ENCODE results near the gene FRY. TPM values are rescaled to one million over a fixed set of nuclear protein-coding genes. Genes with fewer than 3 reads are reported as not detected.

Gene FRY
- total RNA-seq, 1 donor from 2014 or later: 153 TPM

DNA sequence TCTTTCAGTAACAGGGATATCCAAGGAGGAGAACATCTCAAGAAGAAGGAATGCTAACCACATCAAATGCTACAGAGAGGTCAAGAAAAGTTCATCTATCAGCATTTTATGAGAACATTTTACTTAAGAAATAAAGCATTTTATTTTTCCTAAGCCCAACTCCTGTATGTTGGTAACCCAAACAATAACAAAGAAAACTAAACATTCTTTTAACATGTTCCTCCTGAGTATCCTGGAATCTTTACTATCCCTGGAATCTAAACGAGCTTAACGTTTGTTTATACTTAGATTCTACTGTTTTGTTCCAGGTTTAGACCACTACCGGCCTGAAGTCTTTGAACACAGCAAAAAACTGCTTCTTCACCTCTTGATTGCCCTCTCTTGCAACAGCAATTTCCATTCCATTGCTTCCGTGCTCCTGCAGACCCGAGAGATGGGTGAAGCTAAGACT lies 193.9 kb downstream of the FRY start:
- intact Hi-C loops (cut with micrococcal nuclease): no loop called here

DNA sequence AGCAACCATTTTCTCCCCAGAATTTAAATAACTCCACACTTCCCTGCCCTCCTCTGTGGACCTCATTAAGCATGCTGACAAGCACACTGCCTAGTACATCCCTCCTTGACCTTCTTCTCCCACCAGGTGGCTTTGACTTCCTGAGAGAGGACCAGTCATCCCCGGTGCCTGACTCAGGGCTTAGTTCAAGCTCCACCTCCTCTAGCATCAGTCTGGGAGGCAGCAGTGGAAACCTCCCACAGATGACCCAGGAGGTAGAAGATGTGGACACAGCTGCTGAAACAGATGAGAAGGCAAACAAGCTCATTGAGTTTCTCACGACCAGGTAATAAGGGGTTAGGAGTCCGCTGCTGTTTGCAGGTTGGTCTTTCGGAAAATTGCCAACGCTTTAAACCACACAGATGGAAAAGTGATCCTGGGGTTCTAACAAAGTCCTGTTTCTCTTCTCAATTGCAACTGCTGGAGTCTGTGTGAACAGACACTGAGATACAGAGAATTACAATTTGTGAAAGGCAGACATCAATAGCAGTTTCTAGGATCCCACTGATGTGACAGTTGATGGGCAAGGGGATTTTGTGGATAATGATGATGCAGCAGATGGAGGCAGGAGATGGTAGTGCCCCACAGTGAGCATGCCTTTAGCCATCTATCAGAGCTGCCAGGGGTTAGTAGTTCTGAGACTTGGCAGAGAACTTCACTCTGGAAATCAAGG lies 196.9 kb downstream of the FRY start:
- no peak for ATAC-seq
- no peak for DNase-seq
- intact Hi-C loops (cut with micrococcal nuclease): no loop called here

More for the DNA sequence above, 193.9 kb downstream of the FRY start:
- no peak for ATAC-seq
- DNase-seq: no peak

DNA sequence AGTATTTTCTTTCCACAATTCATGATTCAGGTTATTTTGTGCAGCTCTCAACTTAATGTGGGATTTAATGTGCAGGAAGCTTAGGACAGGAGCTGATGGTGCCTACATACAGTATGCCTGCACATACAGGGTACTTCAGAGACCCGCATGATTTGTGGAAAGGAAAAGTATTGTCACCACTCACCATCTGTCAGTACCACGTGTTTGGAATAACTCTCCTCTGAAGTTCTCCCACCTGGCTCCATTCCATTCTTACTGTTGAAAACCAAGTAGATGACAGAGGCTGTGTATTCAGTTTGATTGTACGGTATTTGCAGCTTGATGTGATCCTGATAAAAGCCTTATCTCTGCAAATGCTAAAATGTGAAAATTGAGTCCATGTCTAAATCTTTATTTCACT lies 197.9 kb downstream of the FRY start:
- intact Hi-C loops (cut with micrococcal nuclease): no loop called here
- ATAC-seq (peak; percentile 72), DNase-seq (no peak)

DNA sequence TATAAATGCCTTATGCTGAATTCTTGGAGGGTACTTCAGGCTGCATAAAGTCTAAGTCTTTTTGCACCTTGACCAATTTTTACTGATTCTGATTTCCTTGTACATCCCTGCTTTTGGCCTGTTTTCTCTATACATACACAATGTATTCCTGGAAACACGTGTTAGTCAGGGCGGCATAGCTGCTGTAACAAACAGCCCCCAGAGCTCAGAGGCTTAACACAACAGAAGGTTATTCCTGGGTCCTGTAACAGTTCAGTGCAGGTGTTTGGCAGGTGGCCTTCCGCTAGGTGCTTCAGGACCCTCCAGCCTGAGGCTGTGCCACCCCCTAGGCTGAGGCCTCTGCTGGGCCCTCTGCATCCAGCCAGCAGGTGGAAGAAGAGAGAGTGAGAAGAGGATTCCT lies 200.7 kb downstream of the FRY start:
- DNase-seq: no peak
- ATAC-seq: no peak
- intact Hi-C loops (cut with micrococcal nuclease): no loop called here

DNA sequence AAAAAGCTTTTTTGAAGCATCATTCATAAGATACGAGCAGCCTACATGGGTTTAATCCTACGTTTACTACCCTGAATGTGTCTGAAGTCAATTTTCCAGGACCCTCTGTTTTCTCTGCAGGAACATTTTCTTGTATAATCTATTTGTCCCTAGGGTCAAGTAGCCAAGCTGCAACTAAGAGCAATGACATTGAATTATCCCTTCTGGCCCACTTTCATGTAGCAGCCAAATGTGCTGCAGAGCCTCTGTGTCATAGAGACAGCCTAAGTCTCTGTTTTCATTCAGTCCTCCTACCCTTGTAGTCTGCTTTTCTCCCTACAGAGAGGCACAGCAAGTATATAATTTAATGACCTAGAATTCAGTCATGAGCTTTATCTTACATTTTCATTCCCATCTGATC lies 201.5 kb downstream of the FRY start:
- intact Hi-C loops (cut with micrococcal nuclease): no loop called here
- ATAC-seq (peak; percentile 70), DNase-seq (no peak)

DNA sequence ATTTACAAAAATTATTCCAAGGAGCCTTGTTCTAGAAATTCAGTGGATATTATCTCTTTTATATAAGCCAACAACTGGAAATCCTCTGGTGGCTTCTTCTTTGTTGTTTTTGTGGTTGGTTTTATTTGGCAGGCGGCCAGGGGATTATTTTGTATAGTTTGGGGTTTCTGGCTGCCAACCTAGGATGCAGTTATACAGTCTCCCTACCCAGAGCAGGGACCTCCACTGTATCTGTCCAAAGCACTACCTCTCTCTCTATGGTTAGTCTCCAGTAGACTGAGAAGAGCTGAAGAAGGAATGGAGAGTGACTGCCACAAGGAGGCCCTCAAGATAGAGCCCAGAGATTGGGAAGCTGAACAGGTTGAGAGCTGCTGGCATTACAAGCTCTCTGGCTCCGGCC lies 203.3 kb downstream of the FRY start:
- DNase-seq (no peak), ATAC-seq (peak; percentile 37)
- intact Hi-C loops (cut with micrococcal nuclease): no loop called here

DNA sequence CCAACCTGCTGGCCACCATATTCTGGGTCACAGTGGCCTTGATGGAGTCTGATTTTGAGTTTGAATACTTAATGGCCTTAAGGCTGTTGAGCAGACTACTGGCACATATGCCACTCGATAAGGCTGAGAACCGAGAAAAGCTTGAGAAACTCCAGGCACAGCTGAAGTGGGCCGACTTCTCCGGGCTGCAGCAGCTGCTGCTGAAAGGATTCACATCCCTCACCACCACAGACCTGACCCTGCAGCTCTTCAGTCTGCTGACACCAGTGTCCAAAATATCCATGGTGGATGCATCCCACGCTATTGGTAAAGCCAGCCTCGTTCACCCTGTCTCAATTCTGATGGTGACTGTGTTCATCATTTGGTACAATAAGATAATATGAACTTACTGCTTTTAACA lies 206.1 kb downstream of the FRY start:
- ATAC-seq (no peak), DNase-seq (no peak)
- intact Hi-C loops (cut with micrococcal nuclease): no loop called here

DNA sequence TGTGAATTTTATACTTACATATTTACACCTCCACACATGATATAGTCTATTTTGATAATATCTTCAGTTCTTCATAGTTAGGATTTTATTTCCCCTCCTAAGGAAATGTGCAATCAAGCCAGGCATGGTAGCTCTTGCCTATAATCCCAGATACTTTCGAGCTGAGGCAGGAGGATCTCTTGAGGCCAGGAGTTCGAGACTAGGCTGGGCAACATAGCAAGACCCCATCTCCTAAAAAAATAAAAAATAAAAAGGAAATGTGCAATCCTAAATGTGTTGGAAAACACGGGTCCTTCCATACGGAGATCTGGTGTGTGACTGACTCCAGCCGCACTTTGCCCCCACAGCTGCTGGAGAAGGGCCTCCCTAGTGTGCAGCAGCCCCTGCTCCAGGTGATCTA lies 212.1 kb downstream of the FRY start:
- DNase-seq (no peak), ATAC-seq (no peak)
- intact Hi-C loops (cut with micrococcal nuclease): loop anchor here (10.0 kb wide), 1 partner anchor 61 kb away; no protein-coding TSS in a partner anchor

DNA sequence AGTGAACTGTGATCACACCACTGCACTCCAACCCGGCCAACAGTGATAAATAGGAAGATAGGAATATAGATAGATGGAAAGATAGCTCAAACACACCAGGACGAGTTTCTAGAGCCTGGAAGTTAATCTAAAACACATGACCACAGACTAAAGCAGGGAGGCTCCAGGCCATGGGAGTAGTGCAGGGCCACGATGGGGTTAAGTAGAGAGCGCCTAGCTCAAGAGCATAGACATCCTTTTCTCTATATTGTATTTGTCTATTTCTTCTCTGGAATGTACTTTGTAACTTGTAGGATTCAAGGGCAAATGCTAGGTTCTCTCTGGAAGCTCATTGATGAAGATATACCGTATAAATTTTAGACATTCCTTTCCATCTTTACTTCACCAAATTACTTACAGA lies 214.0 kb downstream of the FRY start:
- ATAC-seq: no peak
- intact Hi-C loops (cut with micrococcal nuclease): loop anchor here (10.0 kb wide), 1 partner anchor 59 kb away; no protein-coding TSS in a partner anchor
- no peak for DNase-seq

DNA sequence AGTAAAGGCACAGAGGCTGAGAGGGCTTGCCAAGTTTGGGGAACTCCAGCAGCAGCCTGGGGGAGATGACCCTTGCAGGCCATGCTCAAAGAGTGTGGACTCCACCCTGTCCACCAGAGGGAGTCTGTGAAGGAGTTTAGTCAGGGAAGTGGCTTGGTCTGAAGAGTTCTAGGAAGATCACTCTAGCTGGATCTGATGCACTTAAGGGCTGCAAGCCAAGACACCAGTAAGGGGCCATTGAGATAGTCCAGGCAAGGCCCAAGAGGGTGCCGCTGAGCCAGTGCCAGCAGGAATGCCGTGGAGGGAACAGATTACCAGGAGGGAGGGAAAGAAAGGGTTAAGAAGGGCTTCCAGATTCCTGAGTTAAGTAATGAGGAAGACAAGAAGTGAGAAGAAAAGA lies 214.9 kb downstream of the FRY start:
- ATAC-seq (peak; percentile 86), DNase-seq (peak; percentile 41)
- intact Hi-C loops (cut with micrococcal nuclease): loop anchor here (10.0 kb wide), 1 partner anchor 58 kb away; no protein-coding TSS in a partner anchor

DNA sequence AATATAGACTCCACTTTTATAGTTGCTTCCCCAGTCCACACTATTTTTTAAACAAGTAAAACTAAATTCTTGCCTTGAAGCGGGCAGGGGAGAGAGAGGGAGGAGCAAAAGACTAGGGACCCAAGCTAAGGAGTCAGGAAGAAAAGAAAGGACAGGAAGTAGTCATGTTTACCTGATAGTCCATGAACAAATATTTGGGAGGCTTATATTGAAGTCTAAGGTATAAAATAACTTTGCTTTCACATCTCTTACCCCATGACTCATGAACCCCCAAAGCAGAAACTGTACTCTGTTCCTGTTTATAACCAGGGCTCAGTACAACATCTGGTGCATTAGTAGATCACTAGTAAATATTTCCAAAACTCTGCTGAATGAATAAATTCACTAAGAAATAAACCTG lies 216.3 kb downstream of the FRY start:
- intact Hi-C loops (cut with micrococcal nuclease): loop anchor here (10.0 kb wide), 1 partner anchor 57 kb away; no protein-coding TSS in a partner anchor
- no peak for ATAC-seq
- DNase-seq: no peak

DNA sequence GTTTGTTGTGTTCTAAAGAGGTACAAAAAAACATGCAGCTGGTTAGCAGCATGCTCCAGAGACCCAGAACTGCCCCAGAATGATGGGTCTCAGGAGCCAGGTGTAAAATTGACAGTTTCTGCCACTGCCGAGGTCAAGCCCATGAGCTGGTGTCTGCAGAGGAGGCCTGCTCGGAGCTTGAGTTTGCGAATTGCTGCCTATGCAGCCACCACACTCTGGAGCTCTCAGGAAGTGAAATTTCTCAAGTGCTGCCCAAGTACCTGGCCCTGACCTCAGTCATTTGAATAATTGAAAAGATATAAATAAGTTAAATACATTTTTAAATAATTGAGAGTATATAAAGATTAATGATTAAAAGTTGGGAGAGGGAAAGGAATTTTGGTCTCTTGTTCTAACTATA lies 217.2 kb downstream of the FRY start:
- DNase-seq (no peak), ATAC-seq (no peak)
- intact Hi-C loops (cut with micrococcal nuclease): loop anchor here (10.0 kb wide), 1 partner anchor 56 kb away; no protein-coding TSS in a partner anchor

DNA sequence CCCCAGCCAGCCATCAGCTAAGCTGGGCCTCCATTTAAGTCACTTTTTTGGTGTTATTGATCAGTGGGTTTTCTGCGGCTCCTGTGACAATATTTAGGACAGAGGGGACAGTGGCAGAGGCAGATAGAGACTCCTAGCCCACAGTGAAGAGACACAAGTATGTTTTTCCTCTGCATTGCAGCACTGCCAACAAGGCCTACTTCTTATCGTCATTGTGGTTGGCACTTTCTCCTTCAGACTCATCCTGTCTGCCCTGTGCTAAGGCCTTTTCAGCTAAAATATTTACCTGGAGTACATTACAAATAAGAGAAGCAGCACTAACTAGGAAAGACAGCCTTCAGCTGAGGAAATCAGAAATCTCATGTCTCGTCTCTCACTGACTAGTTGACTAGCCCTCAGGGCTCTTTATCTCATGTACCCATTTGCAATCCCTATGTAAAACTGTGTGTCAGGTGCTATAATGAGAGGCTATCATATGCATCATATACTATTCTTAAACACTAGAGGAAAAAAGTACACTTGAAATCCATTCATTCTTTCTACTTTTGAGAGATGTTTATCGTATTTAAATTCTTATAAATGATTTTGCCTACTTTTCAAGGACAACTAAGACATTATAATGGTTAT lies 221.4 kb downstream of the FRY start:
- intact Hi-C loops (cut with micrococcal nuclease): no loop called here

DNA sequence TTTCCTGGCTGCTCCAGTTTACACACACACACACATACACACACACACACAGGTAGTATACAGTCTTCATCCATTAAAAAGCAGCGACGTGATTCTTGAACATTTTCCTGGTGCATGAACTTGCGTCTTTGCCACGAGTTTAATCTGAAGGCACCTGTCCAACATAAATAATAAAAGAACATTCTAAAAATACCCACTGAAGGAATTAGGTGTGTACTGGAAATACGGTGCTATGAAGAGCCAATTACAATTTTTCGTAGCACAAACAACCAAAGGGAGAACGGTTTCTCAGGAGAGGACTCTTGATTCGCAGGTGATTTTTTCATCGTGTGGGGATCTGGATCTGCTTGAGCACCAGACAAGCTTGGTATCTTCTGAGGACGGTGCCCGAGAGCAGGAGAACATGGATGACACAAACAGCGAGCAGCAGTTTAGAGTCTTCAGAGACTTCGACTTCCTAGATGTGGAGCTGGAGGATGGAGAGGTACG lies 222.4 kb downstream of the FRY start:
- DNase-seq: no peak
- intact Hi-C loops (cut with micrococcal nuclease): no loop called here
- ATAC-seq: peak; percentile 71

More for the DNA sequence above, 221.4 kb downstream of the FRY start:
- peak; percentile 19 for ATAC-seq
- no peak for DNase-seq

DNA sequence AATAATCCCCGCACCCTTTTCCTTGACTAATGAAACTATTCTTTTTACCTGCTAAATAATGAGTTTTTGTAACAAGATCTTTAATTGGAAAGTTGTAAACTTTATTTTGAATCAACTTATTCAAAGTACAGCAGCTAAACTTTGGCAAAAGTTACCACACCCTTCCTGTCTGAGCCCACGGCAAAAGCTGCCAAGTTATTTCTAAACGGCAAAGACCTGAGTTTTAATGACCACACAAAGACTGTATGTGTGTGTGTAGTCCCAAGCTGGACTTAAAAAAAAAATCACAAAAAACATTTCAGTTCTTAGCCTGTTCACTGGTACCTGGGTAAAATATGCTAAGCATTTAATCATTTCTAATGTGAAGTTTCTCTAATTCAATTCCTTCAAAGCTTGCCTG lies 222.8 kb downstream of the FRY start:
- ATAC-seq (peak; percentile 59), DNase-seq (no peak)
- intact Hi-C loops (cut with micrococcal nuclease): no loop called here

DNA sequence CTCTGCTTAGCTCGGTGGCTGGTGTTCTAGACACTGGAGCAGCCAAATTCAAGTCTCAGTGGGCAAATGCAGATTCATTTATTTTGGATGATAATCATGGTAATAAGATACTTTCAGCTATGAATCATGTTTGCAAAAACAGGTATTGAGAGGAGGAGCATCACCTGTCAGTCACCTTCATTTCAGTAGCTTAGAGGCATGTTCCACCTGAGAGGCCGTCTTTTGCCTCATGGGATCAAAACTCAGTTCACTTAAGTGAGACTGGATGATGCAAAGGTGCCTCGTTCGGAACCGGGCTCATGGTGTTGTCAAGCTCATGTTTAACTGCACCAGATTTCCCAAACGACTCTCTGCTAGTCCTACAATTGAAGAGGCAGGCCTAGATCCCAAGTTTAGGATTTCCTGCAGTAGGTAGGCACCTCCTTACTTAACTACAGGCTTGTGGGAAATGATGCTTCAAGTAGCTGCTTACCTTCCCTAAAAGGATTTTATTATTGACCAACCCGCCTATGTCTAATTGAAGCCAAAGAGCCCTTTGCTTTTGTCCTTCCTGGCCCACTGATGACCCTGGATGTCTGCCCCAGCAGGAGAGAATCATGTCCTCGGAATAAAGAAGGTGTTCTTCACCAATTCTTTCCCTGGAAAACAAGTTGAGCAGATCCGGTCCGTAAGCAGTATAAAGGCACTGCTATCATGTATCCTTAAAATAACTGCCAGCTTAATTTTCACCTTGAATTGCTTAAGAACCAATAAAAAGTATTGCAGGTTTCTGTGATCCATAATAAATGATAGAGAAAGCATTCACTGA lies 223.5 kb downstream of the FRY start:
- ATAC-seq (peak; percentile 3), DNase-seq (no peak)
- intact Hi-C loops (cut with micrococcal nuclease): no loop called here

DNA sequence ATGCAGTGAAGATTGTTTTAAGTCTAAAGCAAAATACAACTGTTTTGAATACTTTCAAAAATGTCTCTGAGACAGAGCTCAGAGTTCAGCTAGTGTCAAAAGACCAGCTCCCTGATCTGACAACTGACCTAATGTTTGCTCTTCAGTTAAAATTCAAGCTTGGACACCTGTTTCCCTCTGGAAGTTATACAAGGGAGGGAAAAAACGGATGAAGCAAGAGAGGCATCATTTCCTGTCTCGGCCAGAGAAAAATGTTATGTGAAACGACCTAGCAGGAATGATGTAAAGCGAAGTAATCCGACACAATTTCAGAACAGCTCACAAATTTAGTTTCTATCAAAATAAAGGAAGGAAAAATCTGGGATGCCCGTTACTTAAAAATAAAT lies 224.1 kb downstream of the FRY start:
- ATAC-seq: no peak
- DNase-seq: no peak
- intact Hi-C loops (cut with micrococcal nuclease): no loop called here

DNA sequence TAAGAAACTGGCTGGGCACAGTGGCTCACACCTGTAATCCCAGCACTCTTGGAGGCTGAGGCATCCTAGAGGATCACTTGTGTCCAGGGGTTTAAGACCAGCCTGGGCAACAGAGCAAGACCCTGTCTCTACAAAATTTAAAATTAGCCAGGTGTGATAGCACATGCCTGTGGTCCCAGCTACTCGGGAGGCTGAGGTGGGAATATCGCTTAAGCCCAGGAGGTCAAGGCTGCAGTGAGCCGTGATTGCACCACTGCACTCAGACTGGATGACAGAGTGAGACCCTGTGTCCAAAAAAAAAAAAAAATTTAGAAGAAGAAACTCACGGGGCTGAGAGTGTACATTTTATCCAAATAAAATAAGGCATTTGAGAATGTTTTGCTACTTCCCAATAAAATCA lies 224.7 kb downstream of the FRY start:
- DNase-seq (no peak), ATAC-seq (no peak)
- intact Hi-C loops (cut with micrococcal nuclease): no loop called here

DNA sequence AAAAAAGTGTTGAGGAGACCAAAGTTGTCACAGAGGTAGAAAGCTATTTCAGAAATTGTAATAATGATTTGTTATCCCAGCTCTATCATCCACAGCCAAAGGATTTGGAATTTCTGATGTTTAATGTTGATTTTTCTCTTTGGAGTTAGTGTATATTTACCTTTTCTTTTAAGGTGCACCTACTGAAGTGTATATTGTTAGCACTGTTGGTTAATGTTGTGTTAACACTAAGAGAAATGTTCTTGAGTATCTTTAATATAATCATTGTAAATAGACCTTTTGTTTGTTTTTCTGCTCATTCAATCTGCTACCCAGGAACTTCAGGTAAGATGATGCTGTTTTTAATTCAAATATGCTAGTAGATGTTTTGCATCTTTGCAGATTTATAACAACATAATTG lies 226.1 kb downstream of the FRY start:
- no peak for ATAC-seq
- intact Hi-C loops (cut with micrococcal nuclease): no loop called here

DNA sequence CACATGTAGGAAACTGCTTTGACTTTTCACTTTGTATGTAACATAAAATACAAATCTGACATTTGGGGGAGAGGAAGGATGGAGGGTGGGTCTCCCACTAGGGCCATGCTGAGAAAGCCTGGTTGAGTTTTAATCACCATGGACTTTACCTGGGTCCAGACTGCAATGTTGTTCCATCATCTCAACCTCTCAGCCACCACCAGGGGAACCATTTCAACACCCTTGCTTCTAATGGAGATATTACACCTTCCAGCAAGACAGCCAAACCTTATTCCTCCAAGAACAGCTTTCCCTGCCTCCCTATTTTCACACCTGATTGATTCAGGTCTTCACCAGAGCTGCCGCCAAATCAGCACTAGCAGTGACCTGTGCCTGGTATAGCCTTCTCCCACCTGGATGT lies 227.5 kb downstream of the FRY start:
- no peak for ATAC-seq
- DNase-seq: no peak
- intact Hi-C loops (cut with micrococcal nuclease): no loop called here

More for the DNA sequence above, 226.1 kb downstream of the FRY start:
- no peak for DNase-seq

Measured in left ventricle myocardium superior (tissue), 1 donor.